GM19328 (cell line): ENCODE results near the gene GATAD2A.

ENCODE experiments used
- ATAC-seq: cut with Tn5 transposase; IDR thresholded peaks from one replicate; pipeline ENCODE4 v1.9.1; 2021; ENCODE audit warnings: mild to moderate bottlenecking, moderate library complexity; ENCODE audit not compliant: unreplicated experiment

Gene GATAD2A

GRCh38 chr19:19420570-19421298 lies 15.3 kb downstream of the GATAD2A start:
- ATAC-seq: no peak

GRCh38 chr19:19421299-19421696 lies 15.8 kb downstream of the GATAD2A start:
- ATAC-seq: no peak

GRCh38 chr19:19422156-19422555 lies 16.7 kb downstream of the GATAD2A start:
- ATAC-seq: no peak

- ATAC-seq: no peak
Measured at GRCh38 chr19:19423322-19423721, 17.8 kb downstream of the GATAD2A start.

GRCh38 chr19:19425170-19425875 lies 19.8 kb downstream of the GATAD2A start:
- no peak for ATAC-seq

GRCh38 chr19:19426216-19426615 lies 20.7 kb downstream of the GATAD2A start:
- no peak for ATAC-seq

GRCh38 chr19:19426799-19427198 lies 21.3 kb downstream of the GATAD2A start:
- no peak for ATAC-seq

GRCh38 chr19:19427302-19427701 lies 21.8 kb downstream of the GATAD2A start:
- ATAC-seq: no peak

- ATAC-seq: no peak
Measured at GRCh38 chr19:19427944-19428343, 22.5 kb downstream of the GATAD2A start.

- ATAC-seq: no peak
Measured at GRCh38 chr19:19428746-19429145, 23.3 kb downstream of the GATAD2A start.

GRCh38 chr19:19429361-19429760 lies 23.9 kb downstream of the GATAD2A start:
- no peak for ATAC-seq

GRCh38 chr19:19432732-19433131 lies 27.3 kb downstream of the GATAD2A start:
- no peak for ATAC-seq

GRCh38 chr19:19433666-19434213 lies 28.3 kb downstream of the GATAD2A start:
- ATAC-seq: no peak

GRCh38 chr19:19434483-19435045 lies 29.1 kb downstream of the GATAD2A start:
- ATAC-seq: no peak

GRCh38 chr19:19436137-19436691 lies 30.7 kb downstream of the GATAD2A start:
- ATAC-seq: no peak

GRCh38 chr19:19438366-19439175 lies 33.1 kb downstream of the GATAD2A start:
- ATAC-seq: no peak

GRCh38 chr19:19439176-19439482 lies 33.7 kb downstream of the GATAD2A start:
- ATAC-seq: no peak

- no peak for ATAC-seq
Measured at GRCh38 chr19:19443283-19443682, 37.8 kb downstream of the GATAD2A start.

- no peak for ATAC-seq
Measured at GRCh38 chr19:19443902-19444680, 38.6 kb downstream of the GATAD2A start.

GRCh38 chr19:19444681-19445155 lies 39.2 kb downstream of the GATAD2A start:
- no peak for ATAC-seq
